Tibial nerve (tissue), 4 donors: Measurements from ENCODE around the gene GTF2F2.

Source experiments
- EP300 ChIP-seq, 2 donors: sonication (generic); formaldehyde crosslinking; IDR thresholded peaks; one replicate each; pipeline ENCODE4 v1.6.1; 2017; ENCODE audit warnings: antibody characterized with exemption in 2 of 2, mild to moderate bottlenecking in 1 of 2
- POLR2A ChIP-seq, 2 donors: fragments of 450-650 bp; IDR thresholded peaks; one replicate each; pipeline ENCODE4 v1.6.1; 2017; ENCODE audit warnings: antibody characterized with exemption in 2 of 2, mild to moderate bottlenecking in 2 of 2, moderate library complexity in 2 of 2
- TF ChIP-seq, protein P1 (sequence below), 5 experiments: fragments of 200-600 bp in 3 of 5; fragments of 450-650 bp in 2 of 5; sonication (generic) in 3 of 5; IDR thresholded peaks; one replicate each; pipeline ENCODE4 v1.5.1; 2016 to 2019; ENCODE audit warnings: antibody characterized with exemption in 5 of 5, mild to moderate bottlenecking in 3 of 5, moderate library complexity in 2 of 5

DNA sequence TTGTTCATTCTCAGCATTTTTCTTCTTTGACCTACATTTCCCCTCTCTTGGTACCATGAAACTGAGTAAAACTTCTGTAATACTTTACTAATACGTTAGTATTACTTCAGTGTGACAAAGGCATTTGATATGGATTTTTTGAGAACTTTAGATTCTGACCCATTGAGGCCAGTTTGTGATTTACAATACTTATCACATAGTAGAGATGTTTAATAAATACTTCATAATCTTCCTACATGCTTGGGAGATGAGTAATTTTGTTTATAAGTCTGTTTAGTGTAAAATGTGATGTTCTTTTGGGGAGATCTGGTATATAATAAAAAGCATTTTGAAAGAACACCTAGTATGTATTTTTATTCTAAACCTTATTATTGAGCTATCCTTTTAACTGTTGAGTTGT, 29.7 kb downstream of the GTF2F2 start:
- TF ChIP-seq, protein P1, sequence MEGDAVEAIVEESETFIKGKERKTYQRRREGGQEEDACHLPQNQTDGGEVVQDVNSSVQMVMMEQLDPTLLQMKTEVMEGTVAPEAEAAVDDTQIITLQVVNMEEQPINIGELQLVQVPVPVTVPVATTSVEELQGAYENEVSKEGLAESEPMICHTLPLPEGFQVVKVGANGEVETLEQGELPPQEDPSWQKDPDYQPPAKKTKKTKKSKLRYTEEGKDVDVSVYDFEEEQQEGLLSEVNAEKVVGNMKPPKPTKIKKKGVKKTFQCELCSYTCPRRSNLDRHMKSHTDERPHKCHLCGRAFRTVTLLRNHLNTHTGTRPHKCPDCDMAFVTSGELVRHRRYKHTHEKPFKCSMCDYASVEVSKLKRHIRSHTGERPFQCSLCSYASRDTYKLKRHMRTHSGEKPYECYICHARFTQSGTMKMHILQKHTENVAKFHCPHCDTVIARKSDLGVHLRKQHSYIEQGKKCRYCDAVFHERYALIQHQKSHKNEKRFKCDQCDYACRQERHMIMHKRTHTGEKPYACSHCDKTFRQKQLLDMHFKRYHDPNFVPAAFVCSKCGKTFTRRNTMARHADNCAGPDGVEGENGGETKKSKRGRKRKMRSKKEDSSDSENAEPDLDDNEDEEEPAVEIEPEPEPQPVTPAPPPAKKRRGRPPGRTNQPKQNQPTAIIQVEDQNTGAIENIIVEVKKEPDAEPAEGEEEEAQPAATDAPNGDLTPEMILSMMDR (IDR thresholded peaks at IDR 0.05), result no peak
- TF ChIP-seq POLR2A (IDR thresholded peaks at IDR 0.05) (no peak), EP300 (IDR thresholded peaks at IDR 0.05) (no peak)
